HG03103 (cell line): ENCODE results near the gene CFLAR.
"Not testable (repeated sequence)": the region's sequence is repeated elsewhere in the genome, so short reads cannot be mapped to it uniquely, and the experiment has no call there.

ENCODE experiments used
- ATAC-seq: cut with Tn5 transposase; IDR thresholded peaks from one replicate; pipeline ENCODE4 v1.9.1; 2021; ENCODE audit warnings: low read depth; ENCODE audit not compliant: unreplicated experiment

Gene CFLAR

DNA sequence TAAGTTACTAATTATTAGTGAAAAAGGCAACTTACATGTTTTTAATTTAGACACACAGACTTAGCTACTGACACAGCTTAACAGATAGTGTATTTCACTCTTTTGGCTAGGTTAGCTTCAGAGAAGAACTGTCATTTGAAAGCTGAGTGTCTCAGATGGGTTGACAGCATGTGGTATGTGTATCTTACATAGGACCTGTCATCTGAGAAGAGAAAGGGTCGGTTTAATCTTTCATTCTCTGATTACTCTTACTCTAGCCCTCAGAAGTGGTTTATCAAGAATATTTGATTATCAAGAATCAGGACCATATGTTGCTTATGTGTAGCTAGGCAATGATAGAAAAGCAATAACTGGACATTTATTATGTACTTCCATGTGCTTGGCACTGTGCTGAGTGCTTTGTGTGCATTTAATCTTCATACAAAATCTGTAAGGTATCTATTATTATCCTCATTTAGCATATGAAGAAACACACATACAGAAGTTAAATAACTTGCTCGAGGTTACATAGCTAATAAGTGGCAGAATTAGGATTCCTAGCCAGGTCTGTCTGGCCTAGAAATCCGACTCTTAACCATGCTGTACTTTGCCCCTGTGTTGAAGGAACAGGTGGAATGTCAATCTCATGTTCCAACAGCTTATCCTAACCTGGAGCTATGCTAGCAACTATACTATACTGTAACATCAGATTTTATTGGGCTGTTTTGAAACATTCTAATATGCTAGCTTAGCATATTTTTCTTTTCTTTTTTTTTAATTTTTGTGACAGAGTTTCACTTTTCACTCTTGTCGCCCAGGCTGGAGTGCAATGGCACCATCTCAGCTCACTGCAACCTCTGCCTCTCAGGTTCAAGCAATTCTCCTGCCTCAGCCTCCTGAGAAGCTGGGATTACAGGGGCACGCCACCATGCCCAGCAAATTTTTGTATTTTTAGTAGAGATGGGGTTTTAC is 28.4 kb downstream of the CFLAR start:
- no peak for ATAC-seq

DNA sequence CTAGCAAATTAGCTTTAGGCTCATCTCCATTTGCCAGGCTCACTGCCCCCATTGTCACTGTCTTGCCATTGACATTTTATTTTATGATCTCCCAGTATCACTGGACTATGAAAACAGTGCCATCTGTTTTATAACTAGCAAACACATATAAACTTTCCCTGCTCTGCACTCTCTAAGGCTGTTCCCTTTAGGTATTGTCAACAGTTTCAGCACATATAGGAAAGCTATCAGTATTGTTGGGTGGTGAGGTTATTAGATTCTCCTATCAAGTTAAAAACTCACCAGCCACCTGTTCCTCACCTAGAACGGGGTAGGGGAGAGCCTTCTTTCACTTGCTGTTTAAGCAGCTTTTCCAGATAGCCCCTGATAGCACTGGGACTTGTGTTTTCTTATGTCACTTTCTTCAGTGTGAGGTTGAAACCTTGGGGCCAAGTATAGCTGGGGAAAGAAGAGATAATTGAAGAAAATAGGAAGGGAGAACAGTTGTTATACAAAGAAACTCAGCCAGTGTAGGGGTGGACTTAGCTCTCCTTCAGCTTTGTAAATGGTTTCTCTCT is 32.5 kb downstream of the CFLAR start:
- ATAC-seq: no peak

DNA sequence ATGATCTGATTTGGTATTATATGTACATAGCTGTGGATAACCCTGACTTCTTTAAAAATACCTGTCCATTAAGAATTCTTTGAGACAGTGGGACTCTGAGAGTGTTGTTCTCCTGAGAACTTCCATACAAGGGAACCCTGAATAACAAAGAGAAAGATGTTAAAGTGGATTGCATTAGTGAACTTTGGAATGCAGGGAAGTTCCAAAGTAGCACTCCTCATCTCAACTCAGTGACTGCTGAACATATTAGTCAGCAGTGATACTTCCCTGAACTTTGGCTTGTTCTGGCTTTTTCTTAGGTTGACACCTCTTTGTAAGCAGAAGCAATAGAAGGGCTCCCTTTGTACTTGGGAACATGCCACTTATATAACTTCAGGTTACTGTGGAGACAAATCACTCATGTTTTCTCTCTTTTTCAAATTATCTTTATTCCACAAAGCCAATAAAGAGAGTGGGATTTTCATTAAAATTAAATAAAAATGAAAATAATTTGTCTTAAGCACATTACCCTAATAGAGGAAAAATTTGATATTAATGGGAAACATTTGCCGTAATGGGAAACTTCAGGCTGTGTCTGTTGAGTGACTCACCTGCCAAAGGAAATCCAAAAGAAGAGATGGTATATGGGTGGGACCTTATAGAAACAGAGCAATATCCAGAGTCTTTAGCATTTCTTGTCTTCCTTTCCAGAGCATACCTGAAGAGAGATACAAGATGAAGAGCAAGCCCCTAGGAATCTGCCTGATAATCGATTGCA is 33.3 kb downstream of the CFLAR start:
- no peak for ATAC-seq

DNA sequence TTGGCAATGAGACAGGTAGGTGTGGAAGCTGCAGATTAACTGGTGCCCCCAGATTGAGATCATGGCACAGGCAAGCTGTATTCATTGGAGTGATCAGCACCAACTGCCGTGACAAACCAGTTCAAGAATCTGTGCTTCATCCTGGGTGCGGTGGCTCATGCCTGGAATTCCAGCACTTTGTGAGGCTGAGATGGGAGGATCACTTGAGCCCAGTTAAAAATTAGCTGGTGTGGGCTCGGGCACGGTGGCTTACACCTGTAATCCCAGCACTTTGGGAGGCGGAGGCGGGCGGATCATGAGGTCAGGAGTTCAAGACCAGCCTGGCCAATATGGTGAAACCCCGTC is 33.8 kb downstream of the CFLAR start:
- ATAC-seq: not testable (repeated sequence)

DNA sequence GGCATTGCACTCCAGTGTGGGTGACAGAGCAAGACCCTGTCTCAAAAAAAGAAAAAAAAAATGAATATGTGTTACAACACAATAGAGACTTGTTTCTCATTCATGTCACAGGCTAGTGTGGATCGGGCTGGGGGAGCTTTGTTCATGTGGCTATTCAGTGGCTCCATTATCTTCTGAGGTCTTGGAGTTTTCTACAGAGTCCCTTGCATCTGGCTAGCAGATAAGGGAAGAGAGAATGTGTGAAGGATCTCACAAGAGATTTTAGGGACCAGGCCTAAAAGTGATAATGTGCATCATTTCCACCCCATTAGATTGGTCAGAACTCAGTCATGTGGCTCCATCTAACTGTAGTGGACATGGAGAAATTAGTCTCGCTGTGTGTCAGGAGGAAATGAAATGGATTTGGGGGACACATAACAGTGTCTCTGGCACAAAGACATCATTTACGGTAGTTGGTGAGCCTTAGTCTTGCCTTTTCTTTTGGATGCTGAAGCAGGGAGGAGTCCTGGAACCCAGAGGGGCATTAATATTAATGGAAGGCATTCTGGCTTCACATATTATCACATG is 34.6 kb downstream of the CFLAR start:
- ATAC-seq: no peak

DNA sequence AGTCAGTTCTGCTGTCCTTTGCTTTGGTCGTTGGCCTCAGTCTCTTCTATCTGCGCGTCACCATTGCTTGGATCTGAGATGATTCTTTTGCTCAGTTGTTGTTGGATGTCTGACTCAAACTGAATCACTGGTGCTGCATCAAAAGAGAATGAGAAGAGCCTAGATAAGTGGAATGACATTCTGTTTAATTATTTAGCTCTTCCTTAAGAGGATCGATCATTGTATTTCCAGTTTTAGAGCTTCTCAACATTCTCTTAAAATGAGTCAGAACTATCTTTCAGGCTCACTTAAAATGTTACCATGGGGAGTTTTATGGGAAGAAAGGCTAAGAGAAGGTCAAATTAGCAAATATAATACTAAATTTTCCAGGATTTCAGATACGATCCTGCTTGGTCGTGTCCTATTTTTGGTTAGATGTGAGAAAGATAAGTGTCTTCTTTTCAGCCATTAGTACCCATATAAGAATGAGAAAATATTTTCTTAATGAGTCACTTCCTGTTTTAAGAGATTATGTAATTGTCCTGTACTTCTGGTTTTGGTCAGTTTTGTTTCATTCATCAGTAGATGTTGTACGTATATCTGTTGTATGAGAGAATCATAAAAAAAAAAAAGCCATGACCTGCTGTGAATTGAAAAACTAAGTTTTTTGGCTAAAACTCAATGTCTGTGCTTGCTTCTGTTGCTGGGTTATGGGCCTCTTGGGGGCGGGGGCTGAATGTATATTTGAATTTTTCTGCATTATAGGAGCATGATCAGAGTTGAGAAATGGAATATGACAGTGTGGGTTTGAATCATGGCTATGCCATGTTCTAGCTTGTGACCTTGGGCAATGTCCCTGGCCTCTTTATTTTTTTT is 35.4 kb downstream of the CFLAR start:
- ATAC-seq: peak; percentile 76

DNA sequence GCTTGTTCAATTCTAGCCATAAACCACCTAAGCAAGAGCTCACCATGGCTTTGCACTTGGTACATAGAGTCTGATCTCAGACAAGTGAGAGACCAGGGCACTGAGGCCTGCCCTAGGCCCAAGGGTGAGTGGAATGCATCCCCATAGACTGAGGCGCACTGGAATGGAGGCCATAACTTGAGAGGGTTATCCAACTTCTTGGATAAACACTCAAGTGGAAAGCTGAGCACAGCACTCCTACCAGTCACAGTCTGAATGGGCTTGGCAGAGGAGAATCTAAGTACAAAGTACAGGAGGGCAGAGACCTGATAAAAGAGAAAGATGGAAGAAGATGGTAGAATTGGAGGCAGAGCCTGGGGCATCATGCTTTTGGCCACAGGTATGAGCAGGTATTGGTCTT is 36.6 kb downstream of the CFLAR start:
- no peak for ATAC-seq

DNA sequence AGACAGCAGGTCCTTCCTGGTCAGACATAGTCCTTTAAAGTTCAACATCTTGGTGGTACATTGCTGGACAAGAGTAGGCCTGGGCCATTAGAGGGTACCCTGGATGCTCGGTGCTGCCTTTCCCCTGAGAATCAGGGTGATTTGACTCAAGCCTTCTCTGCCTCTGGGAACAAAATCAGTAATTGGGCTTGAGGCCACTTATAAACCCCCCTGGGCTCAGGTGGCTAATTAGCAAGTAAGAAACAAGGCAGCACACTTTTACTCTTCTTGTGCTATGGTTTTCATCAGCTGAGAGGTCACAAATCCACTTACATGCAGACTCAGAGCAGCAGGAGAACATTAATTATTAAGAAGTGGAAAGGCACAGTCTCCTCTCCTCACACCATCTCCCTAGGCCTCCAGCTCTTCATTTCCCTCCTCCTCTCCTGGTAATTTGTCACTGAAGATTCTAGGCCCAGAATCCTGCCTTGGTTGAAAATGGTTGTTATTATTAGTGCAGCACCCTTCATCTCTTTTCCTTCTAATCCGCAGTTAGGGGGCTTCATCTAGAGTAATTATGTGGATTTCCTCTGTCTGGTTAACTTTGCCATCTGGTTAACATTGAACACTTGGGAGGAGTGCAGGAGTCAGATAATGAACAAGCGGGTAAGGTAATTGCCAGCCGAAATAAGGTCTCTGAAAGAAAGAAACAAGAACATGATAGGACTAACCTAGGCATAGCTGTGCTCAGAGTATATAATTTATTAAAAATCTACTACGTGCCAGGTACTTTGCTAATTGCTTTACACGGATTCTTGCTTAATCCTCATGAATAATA is 37.2 kb downstream of the CFLAR start:
- no peak for ATAC-seq

DNA sequence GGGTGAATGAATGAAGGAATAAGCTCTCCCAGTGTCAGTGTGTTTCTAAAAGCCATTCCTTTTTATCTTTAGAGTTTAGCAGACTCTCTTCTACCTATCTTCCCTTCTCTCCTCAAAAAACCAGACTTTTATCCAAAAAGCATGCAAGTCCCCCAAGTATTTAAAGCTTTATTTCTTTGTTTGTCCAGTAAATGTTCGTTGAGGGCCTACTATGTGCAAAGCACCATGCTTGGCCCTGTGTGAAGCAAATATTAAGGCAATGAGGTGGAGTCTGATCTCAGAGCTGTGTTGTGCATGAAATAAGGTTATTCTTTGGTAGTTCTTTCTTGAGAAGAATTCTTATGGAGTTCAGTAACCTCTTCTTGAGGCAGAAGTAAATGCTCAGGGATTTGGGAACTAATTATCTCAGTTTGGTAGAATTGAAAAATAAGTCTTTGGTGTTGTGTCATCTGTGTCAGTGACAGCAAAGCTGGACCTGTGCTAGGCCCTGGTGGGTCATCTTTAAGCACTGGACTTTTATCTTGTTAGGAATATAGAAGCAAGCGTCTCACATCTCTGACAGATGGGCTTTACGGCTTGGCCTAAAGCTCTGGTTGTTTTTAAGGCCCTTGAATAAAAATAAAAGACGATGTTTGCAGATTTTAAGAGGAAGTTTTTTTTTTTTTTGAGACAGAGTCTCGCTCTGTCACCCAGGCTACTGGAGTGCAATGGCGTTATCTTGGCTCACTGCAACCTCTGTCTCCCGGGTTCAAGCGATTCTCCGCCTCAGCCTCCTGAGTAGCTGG is 38.8 kb downstream of the CFLAR start:
- ATAC-seq: no peak

DNA sequence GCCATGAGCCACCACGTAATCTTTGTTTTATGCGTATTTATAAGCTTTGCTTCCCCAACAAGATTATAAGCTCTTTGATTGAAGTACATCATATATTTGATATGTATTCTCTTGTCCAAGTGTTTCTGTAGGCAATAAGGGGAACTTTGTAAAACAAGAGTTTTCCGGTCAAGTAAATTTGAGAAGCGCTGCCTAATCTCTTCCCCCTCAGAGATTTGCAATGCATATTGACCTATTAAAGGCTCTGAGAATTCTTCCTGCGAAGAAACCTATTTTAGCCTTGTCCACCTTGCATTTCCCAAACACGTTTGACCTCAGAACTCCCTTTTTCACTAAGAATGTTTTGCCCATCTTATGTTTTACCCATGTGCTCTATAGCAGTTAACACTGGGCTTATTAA is 40.1 kb downstream of the CFLAR start:
- no peak for ATAC-seq

DNA sequence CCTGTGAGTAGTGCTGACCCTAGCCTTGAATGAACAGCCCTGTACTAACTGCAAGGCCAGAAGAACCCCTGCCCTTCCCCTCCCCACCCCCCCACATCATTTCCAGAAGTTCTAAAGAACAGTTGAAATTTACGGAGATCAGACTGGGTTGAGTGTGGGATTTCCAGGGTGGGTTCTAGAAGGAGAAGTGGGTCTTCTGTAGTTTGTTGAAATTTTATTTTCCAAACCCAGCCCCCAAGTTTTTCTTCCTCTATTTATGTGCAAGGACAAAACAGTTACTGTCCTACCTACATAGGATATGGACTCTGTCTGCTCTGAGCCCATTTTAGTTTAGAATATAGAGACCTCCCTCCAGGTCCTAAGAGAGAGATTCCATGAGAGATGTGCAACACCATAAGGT is 40.7 kb downstream of the CFLAR start:
- ATAC-seq: no peak

DNA sequence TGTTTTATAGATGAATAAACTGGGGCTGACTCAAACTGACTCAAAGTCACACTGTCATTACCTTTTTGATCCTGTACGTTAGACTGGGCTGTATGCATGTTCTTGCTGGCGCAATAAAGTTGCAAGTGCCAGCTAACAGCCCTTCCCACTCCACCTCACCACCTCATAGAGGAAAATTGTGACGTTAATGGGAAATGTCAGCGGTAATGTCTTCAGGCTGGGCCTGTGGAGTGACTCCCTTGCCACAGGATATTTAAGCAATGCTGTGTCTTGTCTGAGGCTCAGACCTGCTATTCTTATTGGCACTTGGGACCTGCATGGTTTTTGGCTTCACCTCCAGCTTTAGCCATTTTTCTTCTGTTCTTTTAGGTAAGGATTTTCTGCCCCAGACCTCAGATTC is 41.7 kb downstream of the CFLAR start:
- ATAC-seq: peak; percentile 7

DNA sequence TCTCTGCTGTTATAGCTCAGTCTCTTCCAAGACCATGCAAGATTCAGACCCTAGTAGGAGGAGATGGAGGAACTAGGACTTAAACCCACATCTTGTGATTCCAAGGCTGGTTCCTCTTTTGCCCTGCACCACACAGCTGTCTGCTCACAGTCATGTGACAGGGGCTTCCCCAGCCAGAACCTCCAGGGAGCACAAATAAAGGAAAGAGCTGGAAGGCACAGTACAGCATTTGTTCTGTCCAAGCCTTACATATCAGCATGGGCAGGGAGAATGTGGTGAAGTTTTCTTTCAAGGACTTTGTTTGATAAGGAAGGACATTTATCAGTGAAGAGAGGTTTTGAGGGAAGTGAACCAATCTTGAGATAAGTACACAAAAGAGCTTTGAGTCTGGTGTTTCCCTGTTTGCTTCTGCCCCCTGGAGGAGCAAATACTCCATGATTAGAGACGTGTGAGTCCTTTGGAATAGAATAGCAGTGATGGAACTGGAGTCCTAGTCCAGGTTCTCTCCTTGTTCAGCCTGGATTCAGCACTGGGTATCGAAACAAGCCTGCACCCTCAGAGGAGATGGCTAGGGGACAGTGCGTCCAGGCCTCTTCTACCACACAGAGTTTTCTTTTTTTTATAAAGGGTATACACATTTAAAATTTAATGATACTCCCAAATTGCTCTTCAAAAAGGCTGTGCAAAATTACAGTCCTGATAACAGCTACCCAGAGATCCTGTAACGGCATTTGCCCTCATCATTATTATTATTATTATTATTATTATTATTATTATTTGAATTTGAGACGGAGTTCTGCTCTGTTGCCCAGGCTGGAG is 42.4 kb downstream of the CFLAR start:
- ATAC-seq: peak; percentile 95

DNA sequence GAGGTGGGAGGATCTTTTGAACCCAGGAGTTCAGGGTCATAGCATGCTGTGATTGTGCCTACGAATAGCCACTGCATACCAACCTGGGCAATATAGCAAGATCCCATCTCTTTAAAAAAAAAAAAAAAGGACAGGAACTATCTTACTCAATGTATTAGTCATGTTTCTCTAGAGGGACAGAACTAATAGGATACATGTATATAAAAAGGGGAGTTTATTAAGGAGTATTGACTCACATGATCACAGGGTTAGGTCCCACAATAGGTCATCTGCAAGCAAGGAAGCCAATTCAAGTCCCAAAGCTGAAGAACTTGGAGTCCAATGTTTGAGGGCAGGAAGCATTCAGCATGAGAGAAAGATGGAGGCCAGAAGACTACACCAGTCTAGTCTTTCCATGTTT is 48.2 kb downstream of the CFLAR start:
- ATAC-seq: no peak

DNA sequence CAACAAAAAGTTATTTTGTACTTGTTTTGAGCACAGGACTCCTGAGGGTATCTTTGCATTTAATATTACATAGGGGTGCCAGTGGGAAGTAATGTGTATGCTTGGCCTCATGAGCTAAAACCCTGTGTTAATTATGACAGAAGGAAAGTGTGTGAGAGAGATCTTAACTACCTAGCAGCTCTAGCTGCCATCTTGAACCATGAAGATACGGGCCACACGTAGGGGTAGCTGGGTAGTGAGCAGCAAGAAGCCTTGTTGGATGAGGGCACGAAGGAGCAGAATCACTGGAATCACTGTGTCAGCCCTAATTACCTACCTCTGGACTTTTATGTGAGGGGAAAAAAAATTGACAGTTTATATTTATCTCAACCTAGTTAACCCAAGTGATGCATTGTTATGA is 51.6 kb downstream of the CFLAR start:
- no peak for ATAC-seq

DNA sequence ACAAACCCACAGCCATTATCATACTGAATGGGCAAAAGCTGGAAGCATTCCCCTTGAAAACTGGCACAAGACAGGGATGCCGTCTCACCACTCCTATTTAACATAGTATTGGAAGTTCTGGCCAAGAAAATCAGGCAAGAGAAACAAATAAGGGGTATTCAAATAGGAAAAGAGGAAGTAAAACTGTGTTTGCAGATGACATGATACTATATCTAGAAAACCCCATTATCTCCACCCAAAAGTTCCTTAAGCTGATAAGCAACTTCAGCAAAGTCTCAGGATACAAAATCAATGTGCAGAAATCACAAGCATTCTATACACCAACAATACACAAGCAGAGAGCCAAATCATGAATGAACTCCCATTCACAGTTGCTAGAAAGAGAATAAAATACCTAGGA is 52.5 kb downstream of the CFLAR start:
- not testable (repeated sequence) for ATAC-seq

DNA sequence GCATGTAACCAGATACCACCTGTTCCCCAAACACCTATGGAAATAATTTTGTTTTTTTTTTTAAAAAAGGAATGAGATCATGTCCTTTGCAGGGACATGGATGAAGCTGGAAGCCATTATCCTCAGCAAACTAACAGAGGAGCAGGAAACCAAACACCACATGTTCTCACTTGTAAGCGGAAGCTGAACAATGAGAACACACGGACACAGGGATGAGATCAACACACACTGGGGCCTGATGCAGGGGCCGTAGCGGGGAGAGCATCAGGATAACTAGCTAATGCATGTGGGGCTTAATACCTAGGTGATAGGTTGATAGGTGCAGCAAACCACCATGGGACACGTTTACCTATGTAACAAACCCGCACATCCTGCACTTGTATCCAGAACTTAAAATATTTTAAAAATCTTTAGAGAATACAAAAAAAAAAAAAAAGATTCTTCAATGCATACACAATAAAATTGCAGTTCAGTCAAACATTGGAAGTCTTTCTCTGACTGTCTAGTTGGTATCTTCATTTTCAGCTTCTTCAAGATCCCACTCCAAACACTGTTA is 55.4 kb downstream of the CFLAR start:
- ATAC-seq: no peak

DNA sequence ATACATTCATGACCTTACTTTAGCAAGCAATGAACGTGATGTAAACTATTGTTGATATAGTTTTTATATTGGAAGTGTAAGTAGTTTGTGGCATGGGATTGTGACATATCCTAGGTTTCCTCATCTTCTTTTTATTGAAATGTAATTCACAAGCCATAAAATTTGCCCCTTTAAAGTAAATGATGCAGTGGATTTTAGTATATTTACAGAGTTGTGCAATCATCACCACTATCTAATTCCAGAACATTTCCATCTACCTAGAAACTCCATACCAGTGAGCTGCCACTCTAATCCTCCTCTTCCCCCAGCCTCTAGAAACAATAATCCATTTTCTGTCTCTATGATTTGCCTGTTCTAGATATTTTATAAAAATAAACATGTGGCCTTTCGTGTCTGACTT is 56.3 kb downstream of the CFLAR start:
- no peak for ATAC-seq
